ENCODE data around the gene MMP23B. TPM values are rescaled to one million over a fixed set of nuclear protein-coding genes. Genes with fewer than 3 reads are reported as not detected.

Gene MMP23B
- total and polyA plus RNA-seq, 10 of the 15 experiments (the other 5 are each of a cell fraction or from before 2014, with no cell fraction given), result 0.25 to 0.76 (median 0.34) TPM; not detected in 4

GRCh38 chr1:1604374-1605033 is 27.5 kb upstream of the MMP23B start:
- ChIA-PET CTCF (no interaction called here), SMC1A (ENCODE audit: uncharacterized antibody, unreplicated experiment) (no interaction called here), RAD21 (ENCODE audit: unreplicated experiment) (no interaction called here), POLR2A (no interaction called here)
- no peak for ATAC-seq
- no peaks in the 10 kb centered on the region for H3K36me3 ChIP-seq (ENCODE audit: control insufficient read depth in 2 of 2, insufficient read depth in 2 of 2, low read length in 1 of 2)
- no peak overlapping the region for H3K27ac ChIP-seq (ENCODE audit: control insufficient read depth, insufficient read depth)
- in situ Hi-C loops (cut with MboI), result no loop called here
- BruUV-seq (replicated peaks), result no TSS peak
- H3K4me1 ChIP-seq (ENCODE audit: control insufficient read depth, insufficient read depth, low read length), result peaks cover 34% of the 10 kb centered on the region
- no peak overlapping the region for H3K4me3 ChIP-seq
- no peak overlapping the region for H2AFZ ChIP-seq (ENCODE audit: control insufficient read depth, low read depth, low read length)
- DNase-seq (ENCODE audit: low read depth, low spot score), result no peak
- no peak overlapping the region for H3K4me2 ChIP-seq (ENCODE audit: control insufficient read depth, insufficient read depth)
- no peaks in the 10 kb centered on the region for H4K20me1 ChIP-seq (ENCODE audit: control insufficient read depth, insufficient read depth)
- H3K9ac ChIP-seq (ENCODE audit: control insufficient read depth, insufficient read depth, low read length), result no peak overlapping the region
- intact Hi-C loops (cut with micrococcal nuclease; ENCODE audit: unreplicated experiment), result no loop called here
- H3K79me2 ChIP-seq (ENCODE audit: control insufficient read depth, insufficient read depth, low read length), result no peaks in the 10 kb centered on the region
- H3K9me3 ChIP-seq (replicated peaks; ENCODE audit: control insufficient read depth, insufficient read depth, low read length), result no peaks in the 10 kb centered on the region
- H3K27me3 ChIP-seq (replicated peaks in 1 of 2; ENCODE audit: control insufficient read depth in 2 of 2, insufficient read depth in 2 of 2, low read length in 1 of 2), result no peaks in the 10 kb centered on the region; a peak in 1 of 4 replicates
- no peak for TF ChIP-seq RBBP5 (conservative IDR thresholded peaks at IDR 0.05)
- no peak for TF ChIP-seq SMARCA5 (IDR thresholded peaks at IDR 0.05)
- TF ChIP-seq ZNF622 (IDR thresholded peaks at IDR 0.05), result no peak
- TF ChIP-seq SREBF2 (IDR thresholded peaks at IDR 0.05; ENCODE audit: low read length), result no peak
- no peak for TF ChIP-seq NFIC (IDR thresholded peaks at IDR 0.05; ENCODE audit: low read depth, low read length)
- no peak for TF ChIP-seq ETV6 (conservative IDR thresholded peaks at IDR 0.05 in 1 of 2, IDR thresholded peaks at IDR 0.05 in 1 of 2; ENCODE audit: borderline replicate concordance in 1 of 2, low read depth in 1 of 2)
- TF ChIP-seq MYC (IDR thresholded peaks at IDR 0.05; ENCODE audit: insufficient read depth, insufficient read length, insufficient replicate concordance, low read length, severe bottlenecking), result no peak
- no peak for TF ChIP-seq SIN3A (IDR thresholded peaks at IDR 0.05; ENCODE audit: low read depth, low read length)
- no peak for TF ChIP-seq CHD4 (IDR thresholded peaks at IDR 0.05)
- TF ChIP-seq BRCA1 (IDR thresholded peaks at IDR 0.05; ENCODE audit: low read depth, low read length), result no peak
- no peak for TF ChIP-seq FOS (IDR thresholded peaks at IDR 0.05; ENCODE audit: borderline replicate concordance, extremely low read depth, insufficient read length)
- no peak for TF ChIP-seq ZSCAN29 (IDR thresholded peaks at IDR 0.05)
- TF ChIP-seq, protein P1, sequence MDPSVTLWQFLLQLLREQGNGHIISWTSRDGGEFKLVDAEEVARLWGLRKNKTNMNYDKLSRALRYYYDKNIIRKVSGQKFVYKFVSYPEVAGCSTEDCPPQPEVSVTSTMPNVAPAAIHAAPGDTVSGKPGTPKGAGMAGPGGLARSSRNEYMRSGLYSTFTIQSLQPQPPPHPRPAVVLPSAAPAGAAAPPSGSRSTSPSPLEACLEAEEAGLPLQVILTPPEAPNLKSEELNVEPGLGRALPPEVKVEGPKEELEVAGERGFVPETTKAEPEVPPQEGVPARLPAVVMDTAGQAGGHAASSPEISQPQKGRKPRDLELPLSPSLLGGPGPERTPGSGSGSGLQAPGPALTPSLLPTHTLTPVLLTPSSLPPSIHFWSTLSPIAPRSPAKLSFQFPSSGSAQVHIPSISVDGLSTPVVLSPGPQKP (IDR thresholded peaks at IDR 0.05; ENCODE audit: low read depth, low read length), result no peak
- no peak for TF ChIP-seq YY1 (IDR thresholded peaks at IDR 0.05; ENCODE audit: low read depth, low read length)
- WGBS (ENCODE audit: insufficient coverage, insufficient replicate concordance, low lambda C conversion rate, missing lambda C conversion rate), result 77% methylated on average over 15 of the region's 15 CpGs
- no peak for FAIRE-seq

Measured in GM12878 (cell line).